IPS DF 19.7 (cell line): ENCODE data around the gene RHOT1.
"Not testable (repeated sequence)": the region's sequence is repeated elsewhere in the genome, so short reads cannot be mapped to it uniquely, and the experiment has no call there.

Experiments
- DNase-seq: peaks from one replicate; pipeline ENCODE4 v3.0.0-alpha.2; 2013; ENCODE audit warnings: low read depth, low spot score

The RHOT1 gene

GRCh38 chr17:32142038-32142856 lies at the start of gene RHOT1:
Gene RHOT1, plus strand, starts transcription at chr17:32142502. Its CDS starts 191 bp downstream, at chr17:32142693.
- no peak for DNase-seq

GRCh38 chr17:32099686-32100085 lies 42.6 kb upstream of the RHOT1 start:
- no peak for DNase-seq

GRCh38 chr17:32100323-32100722 lies 42.0 kb upstream of the RHOT1 start:
- DNase-seq = not testable (repeated sequence)

GRCh38 chr17:32100971-32101631 lies 41.2 kb upstream of the RHOT1 start:
- no peak for DNase-seq

DNA sequence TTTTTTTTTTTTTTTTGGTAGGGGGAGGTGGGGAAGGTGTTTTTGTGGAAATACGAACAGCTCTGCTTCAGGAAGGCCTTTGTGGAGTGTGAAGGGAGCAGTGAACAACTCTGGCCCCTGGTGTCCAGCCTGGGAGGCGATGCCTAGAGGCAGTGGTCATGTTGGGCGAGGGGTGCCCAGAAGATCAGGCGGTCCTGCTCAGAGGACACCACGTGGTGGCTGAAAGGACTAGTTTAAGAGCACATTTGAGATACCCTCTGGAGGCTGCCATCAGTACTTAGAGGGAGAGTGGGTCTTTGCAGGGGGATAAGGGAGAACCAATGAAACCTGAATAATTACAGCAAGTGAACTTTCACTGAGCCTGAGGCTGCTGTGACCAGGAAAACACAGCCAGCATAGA lies 40.1 kb upstream of the RHOT1 start:
- DNase-seq = no peak

GRCh38 chr17:32102646-32103186 lies 39.6 kb upstream of the RHOT1 start:
- DNase-seq = no peak

GRCh38 chr17:32103476-32104113 lies 38.7 kb upstream of the RHOT1 start:
- DNase-seq = no peak

GRCh38 chr17:32104158-32104557 lies 38.1 kb upstream of the RHOT1 start:
- DNase-seq = no peak

DNA sequence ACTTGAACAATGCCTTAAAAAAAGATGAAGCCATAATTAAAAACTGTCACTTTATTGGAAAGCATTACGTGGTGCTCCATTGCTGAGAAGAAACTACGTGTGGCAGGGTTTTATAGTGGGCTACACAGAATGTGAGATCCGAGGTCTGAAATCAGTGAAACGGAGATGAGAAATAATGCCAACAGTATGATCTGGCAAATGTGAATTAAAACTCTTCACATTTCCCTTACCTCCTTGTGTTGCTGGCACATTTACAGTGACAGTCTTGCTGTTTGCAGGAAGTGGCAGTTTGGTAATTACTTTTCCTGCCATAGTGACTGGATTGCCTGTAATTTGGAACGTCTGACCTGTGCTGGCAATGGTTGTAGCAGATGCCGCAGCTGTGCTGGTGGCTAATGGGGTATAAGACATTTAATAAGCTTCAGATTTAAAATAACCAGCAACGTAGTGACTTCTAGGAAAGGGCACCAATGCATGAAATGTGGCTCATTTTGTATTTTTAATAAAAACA lies 35.8 kb upstream of the RHOT1 start:
- DNase-seq = not testable (repeated sequence)

GRCh38 chr17:32107194-32107593 lies 35.1 kb upstream of the RHOT1 start:
- not testable (repeated sequence) for DNase-seq

GRCh38 chr17:32110596-32110995 lies 31.7 kb upstream of the RHOT1 start:
- DNase-seq = no peak

- DNase-seq = no peak
Observed at GRCh38 chr17:32111141-32111771, 31.0 kb upstream of the RHOT1 start.

DNA sequence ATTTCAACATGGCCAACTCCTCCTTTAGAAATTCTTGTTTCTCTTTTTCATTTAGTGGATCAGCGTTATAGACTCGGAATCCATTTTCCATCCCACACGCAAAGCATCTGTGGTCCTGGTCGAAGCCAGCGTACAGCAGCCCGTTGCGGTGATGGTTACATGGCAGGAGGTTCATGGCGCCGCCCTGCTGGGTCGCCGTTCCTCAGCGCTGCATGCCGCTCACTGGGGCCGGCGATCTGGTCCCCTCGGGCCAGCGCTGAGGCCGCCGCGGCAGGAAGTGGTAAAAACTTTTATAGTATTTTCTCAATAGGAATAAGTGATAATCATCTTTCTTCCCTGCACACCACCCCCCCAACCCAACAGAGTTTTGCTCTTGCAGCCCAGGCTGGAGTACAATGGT lies 29.9 kb upstream of the RHOT1 start:
- no peak for DNase-seq

- DNase-seq = no peak
Observed at GRCh38 chr17:32114536-32114935, 27.8 kb upstream of the RHOT1 start.

- not testable (repeated sequence) for DNase-seq
Observed at GRCh38 chr17:32115546-32115945, 26.8 kb upstream of the RHOT1 start.

DNA sequence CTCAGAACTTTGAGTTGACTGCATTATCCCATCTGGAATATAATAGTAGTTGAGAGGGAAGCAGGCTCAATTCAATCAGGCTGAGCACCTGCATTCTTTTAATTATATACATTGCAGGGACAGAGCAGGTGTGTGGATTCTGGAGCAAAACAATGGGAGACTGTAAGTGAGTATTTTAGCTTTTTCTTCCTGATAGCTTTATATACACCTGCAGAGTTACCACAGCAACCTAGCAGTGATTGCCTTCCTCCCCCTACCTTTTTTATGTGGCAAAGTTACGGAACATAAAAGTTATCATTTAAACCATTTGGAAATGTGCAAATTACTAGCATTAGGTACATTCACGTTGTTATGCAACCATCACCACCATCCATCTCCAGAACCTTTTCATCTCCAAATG lies 25.4 kb upstream of the RHOT1 start:
- no peak for DNase-seq

GRCh38 chr17:32117399-32117798 lies 24.9 kb upstream of the RHOT1 start:
- no peak for DNase-seq

DNA sequence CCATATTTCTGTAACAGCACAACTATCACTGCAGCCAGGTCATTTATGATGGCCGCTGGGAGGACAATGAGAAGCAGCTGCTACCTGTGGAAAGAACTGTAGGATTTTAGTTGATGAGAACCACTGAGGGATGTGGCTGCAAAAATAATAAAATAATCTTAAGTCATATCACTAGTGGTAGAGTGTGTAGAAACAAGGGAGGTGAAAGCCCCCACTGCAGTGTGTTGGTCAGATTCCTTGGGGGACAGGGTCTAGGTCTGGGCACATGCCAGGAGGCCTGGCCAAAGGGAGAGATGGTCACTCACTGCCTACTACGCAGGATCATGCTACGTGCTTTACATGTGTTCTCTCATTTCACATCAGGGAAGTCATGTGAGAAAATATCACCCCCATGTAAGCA lies 24.2 kb upstream of the RHOT1 start:
- not testable (repeated sequence) for DNase-seq

- DNase-seq = no peak
Observed at GRCh38 chr17:32118835-32119234, 23.5 kb upstream of the RHOT1 start.

DNA sequence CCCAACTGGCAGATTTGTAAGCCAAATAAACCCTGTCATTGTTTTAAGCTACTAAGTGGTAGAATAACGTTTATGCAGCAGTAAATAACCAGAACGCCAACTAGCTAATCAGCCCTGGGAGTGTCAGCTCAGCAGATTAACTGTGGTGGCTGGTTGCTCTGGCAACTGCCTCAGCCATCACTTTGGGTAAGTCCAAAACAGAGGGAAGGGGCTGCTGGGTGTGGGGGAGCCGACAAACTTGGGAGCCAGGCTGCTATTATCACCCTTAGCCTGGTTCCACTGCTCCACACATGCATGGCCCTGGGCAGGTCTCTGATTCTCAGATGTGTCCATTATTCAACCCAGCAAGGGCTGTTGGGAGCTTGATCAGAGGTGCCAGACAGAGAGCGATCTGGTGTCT lies 22.2 kb upstream of the RHOT1 start:
- no peak for DNase-seq

GRCh38 chr17:32120716-32121115 lies 21.6 kb upstream of the RHOT1 start:
- DNase-seq = no peak

- no peak for DNase-seq
Observed at GRCh38 chr17:32123782-32124181, 18.5 kb upstream of the RHOT1 start.
